OCI-LY7 (cell line): Measurements from ENCODE around the gene RANBP17.

Source experiments
- EZH2phosphoT487 ChIP-seq: fragments of 200-600 bp; sonication (generic); IDR thresholded peaks from 2 replicates; pipeline ENCODE4 v1.6.1; 2018; ENCODE audit warnings: low read depth, borderline replicate concordance, mild to moderate bottlenecking, mixed run types, antibody characterized with exemption, low read length, moderate library complexity, mixed read lengths
- TF ChIP-seq, protein P1 (sequence below): fragments of 200-600 bp; sonication (generic); conservative IDR thresholded peaks from 2 replicates; pipeline ENCODE4 v1.5.1; 2014; ENCODE audit warnings: mild to moderate bottlenecking, antibody characterized with exemption, low read length, moderate library complexity, mixed read lengths

- TF ChIP-seq, protein P1, sequence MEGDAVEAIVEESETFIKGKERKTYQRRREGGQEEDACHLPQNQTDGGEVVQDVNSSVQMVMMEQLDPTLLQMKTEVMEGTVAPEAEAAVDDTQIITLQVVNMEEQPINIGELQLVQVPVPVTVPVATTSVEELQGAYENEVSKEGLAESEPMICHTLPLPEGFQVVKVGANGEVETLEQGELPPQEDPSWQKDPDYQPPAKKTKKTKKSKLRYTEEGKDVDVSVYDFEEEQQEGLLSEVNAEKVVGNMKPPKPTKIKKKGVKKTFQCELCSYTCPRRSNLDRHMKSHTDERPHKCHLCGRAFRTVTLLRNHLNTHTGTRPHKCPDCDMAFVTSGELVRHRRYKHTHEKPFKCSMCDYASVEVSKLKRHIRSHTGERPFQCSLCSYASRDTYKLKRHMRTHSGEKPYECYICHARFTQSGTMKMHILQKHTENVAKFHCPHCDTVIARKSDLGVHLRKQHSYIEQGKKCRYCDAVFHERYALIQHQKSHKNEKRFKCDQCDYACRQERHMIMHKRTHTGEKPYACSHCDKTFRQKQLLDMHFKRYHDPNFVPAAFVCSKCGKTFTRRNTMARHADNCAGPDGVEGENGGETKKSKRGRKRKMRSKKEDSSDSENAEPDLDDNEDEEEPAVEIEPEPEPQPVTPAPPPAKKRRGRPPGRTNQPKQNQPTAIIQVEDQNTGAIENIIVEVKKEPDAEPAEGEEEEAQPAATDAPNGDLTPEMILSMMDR, result no peak
- TF ChIP-seq EZH2phosphoT487, result no peak
These were observed 277.4 kb downstream of the RANBP17 start for GRCh38 chr5:171139227-171139626.
